Hematopoietic multipotent progenitor cell treated with erythropoietin and hydrocortisone succinate and interleukin-3 and kit ligand, for 15 days (in vitro differentiated cells): ENCODE data around the gene NEO1.

Experiments used
- DNase-seq: peaks from one replicate; pipeline ENCODE4 v3.0.0-alpha.2; 2015; ENCODE audit warnings: low spot score

The NEO1 gene

GRCh38 chr15:73028831-73029451 is 23.3 kb upstream of the NEO1 start:
- no peak for DNase-seq

- no peak for DNase-seq
These were observed 22.1 kb upstream of the NEO1 start for GRCh38 chr15:73030122-73030679.

- DNase-seq = no peak
These were observed 20.6 kb upstream of the NEO1 start for GRCh38 chr15:73031648-73032047.

- DNase-seq = no peak
These were observed 18.7 kb upstream of the NEO1 start for GRCh38 chr15:73033611-73034010.

- no peak for DNase-seq
These were observed 18.0 kb upstream of the NEO1 start for GRCh38 chr15:73034221-73034620.

GRCh38 chr15:73035221-73035620 is 17.0 kb upstream of the NEO1 start:
- DNase-seq = no peak

- no peak for DNase-seq
These were observed 14.0 kb upstream of the NEO1 start for GRCh38 chr15:73038220-73038619.

DNA sequence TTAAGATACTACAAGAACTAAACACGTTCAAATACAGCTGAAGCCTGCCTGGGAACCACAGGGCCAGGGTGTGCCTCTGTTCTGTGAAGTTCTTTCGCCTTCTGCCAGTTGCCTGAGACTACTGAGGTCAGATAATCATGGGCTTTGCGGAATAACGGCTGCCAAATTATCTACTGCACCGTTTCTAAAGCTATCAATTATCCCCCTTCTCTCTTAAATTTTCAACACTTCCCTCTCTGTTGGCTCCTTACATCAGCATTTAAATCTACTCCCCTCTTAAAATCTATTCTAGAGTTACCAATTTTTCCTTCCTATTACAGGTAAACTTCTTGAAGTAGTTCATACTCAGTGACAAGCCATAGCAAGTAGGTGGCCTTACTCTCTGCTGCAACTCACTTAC is 6.2 kb upstream of the NEO1 start:
- no peak for DNase-seq

DNA sequence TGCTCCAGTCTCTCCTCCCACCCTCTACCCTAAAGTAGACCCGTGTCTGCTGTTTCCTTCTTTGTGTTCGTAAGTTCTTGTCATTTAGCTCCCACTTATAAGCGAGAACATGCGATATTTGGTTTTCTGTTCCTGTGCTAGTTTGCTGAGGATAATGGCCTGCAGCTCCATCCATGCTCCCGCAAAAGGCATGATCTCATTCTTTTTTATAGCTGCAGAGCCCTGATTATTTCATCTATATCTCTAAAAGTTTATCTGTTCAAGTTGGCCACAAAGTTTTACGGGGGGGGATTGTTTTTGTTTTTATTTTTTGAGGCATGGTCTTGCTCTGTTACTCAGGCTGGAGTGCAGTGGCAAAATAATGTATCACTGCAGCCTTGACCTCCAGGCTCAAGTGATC is 4.4 kb upstream of the NEO1 start:
- DNase-seq = no peak

DNA sequence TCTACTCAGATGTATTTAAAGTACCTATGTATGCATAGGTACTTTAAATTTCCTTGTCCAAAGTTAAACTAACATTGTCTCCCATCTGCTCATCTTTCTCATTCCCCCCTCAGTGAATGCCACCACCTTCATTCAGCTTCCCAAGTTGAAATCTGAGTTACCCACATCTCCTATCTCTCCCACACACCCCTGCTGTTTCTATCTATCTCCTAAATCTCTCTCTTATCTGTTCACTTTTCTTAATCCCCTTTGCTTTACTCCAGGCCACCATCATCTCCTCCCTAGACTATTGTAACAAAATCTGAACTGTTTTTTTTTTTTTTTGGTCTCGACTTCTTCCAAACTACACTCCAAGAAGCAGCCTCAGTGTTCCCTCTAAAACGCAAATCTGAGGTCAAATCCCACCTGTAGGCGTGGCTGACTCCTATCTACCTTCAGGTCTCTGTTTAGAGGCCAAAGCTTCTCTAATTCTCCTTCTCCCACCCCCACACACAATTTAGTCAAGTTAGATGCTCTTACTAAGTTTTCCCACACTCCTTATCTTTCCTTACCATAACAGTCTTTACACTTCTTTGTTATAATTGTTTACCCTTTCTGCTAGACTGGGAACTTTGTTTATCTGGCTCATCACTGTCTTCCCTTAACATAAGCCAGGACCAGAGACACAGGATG is 3.5 kb upstream of the NEO1 start:
- no peak for DNase-seq

DNA sequence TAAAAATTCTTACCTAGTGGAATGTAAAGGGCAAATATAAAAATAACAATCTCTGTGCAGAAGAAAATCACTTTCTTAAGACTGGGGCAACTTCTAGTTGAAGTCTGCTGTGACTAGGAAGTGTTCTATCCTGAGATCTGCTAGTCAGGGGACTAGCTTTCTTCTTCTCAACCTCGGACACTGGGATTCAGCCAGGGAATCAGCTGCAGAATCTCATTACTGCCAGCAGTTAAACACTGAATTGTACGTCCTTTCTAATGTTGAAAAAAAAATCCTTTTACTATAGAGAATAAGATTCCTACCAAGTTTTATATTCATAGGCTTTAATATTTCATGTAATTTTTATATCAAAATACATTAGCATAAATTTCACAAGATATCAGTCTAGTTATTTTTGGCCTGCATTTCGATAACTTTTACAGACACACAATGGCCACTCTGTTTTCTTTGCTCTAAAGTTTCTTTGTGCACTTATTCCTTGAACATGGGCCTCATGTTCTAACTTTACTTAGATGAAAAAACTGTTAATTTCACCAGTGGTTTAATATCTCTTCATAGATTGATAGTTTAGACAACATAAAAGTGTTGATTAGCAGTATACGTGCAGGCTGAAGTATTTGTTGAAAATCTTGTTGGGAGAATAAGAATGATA is 2.6 kb upstream of the NEO1 start:
- no peak for DNase-seq

DNA sequence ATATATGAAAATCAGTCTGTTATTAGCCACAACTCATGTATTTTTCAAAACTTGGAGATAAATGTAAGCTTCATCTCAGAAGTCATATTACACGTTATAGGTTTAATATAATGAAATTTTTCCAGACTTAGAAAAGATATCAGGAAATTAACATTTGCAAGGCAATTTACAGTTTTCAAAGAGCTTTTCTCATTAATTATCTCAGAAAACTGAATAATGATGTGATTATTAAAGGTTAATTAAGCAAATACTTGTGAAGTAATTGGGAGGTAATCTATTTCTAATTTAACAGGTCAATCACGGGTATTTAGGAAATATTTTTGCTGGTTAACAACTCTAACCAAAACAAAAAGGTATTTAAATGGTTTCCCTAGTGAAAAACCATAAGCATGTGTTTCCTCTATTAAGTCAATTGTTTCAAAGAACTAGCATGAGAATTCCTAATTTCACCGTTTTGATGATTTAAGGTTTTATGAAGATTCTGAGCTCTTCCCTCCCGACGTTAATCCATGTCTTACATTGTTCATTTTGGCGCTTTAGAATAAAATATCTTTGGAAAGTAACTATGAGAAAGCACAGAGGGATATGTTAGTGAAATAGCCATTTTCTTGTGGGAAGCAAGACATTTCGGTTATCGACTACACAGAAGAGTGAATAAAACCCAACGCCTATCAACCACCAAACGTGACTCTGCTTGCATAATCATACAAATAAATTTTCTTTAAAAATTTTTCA is 1.5 kb upstream of the NEO1 start:
- DNase-seq = no peak

- no peak for DNase-seq
These were observed 864 bp upstream of the NEO1 start for GRCh38 chr15:73051391-73051806.

DNA sequence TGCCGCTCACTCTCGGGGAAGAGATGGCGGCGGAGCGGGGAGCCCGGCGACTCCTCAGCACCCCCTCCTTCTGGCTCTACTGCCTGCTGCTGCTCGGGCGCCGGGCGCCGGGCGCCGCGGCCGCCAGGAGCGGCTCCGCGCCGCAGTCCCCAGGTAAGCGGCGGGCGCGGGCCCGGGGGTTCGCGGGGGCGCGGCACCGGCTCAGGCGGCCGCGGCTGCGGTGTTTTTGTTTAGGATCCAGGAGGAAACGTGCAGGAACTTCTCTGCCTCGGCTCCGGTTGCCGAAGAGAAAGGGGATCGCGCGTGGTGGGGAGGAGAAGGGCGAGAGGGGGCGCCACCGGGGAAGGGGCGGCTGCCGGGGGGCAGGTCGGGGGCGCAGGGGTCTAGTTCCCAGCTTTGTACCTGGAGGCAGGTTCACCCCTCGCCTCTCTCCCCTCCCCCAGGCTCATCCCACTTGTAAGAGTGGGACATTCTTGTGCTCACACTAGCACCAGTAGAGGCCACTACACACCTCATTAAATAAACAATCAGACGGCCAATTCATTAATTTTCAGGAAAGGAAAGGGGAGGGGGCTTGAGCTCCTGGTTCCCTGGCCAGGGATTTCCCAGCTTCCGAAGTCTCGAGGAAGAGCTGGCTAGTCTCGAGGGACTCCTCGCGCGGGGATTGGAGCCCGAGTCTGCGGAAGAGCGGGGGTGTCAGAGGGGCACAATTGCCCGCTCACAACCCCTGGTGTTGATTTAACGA is 562 bp downstream of the NEO1 start:
- DNase-seq = no peak

- DNase-seq = no peak
These were observed 1.1 kb downstream of the NEO1 start for GRCh38 chr15:73053398-73053723.

- no peak for DNase-seq
These were observed 2.2 kb downstream of the NEO1 start for GRCh38 chr15:73054417-73054953.

DNA sequence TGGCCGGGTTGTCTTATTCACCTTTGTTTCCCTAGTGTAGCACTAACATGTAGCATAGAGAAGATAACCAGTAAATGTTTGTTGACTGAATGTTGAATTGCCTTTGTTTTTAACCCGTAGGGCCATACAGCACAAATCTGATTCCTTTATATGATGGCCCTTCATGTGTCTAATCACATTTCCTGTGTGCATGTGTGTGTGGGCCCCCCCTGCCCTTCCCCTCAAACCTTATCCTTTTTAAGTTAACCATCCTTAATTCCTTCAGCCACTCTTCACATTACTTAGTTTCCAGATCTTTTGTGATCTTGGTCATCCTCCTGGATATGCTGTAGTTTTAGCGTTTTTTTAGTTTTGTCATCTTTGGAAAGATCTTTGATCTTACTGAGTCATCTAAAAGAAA is 4.2 kb downstream of the NEO1 start:
- DNase-seq = no peak

DNA sequence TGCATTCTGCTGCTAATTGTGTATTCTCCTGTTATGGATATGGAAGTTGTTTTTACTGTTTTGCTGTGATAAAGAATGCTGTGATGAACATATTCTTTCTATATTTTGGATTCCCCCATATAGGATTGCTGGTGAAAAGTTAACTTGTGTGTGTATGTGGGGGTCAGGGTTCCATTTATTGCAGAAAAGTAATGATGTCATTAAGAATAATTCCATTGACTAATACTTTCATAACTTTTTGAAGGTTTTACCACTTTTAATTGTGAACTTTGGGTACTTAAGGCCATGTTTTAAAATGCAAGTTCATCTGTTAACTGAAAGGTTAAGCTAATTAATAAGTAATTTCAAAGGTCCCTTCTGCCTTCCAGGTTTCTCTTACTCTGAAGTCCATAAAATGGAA is 6.2 kb downstream of the NEO1 start:
- no peak for DNase-seq

GRCh38 chr15:73065114-73065513 is 12.9 kb downstream of the NEO1 start:
- DNase-seq = no peak

DNA sequence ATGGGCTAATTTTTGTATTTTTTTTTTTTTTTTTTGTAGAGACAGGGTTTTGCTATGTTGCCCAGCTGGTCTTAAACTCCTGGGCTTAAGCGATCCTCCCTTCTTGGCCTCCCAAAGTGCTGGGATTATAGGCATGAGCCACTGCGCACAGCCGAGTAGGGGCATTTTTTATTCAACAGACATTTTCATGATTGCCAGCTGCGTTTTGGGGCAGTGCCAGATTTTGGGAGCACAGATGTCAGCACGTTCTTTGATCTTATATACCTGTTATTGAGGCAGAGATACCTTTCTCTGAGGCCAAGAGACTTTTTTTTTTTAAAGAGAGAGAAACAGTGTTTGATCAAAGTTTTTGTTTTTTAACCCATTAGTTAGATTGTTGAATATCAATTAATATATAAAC is 16.8 kb downstream of the NEO1 start:
- DNase-seq = no peak

- no peak for DNase-seq
These were observed 20.6 kb downstream of the NEO1 start for GRCh38 chr15:73072894-73073293.

GRCh38 chr15:73074241-73074640 is 22.0 kb downstream of the NEO1 start:
- no peak for DNase-seq
